Measurements from ENCODE around the gene PEX5L.
A peak's percentile ranks its signal among the peaks of the same experiment; 100 is the strongest.
"Not testable (repeated sequence)": the region's sequence is repeated elsewhere in the genome, so short reads cannot be mapped to it uniquely, and the experiment has no call there.

Gene PEX5L

DNA sequence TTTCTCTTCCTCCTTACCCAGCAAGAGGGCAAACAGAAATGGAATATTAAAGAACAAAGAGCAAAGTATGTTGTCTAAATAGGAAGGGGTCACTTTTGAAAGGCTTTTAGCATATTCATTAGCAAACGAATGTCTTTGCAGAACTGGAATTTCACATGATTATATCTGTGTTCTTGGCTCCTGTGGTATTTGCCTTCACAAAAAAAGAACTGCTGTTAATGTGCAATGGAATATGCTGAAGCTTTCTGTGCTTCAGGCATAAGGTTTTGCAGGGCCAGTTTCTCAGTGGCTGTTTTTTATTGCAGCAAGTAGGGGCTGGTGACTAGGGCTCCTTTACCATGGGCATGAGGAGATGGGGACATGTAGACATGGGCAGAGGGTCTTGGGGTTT lies 210.5 kb downstream of the PEX5L start:
- DNase-seq: no peak

DNA sequence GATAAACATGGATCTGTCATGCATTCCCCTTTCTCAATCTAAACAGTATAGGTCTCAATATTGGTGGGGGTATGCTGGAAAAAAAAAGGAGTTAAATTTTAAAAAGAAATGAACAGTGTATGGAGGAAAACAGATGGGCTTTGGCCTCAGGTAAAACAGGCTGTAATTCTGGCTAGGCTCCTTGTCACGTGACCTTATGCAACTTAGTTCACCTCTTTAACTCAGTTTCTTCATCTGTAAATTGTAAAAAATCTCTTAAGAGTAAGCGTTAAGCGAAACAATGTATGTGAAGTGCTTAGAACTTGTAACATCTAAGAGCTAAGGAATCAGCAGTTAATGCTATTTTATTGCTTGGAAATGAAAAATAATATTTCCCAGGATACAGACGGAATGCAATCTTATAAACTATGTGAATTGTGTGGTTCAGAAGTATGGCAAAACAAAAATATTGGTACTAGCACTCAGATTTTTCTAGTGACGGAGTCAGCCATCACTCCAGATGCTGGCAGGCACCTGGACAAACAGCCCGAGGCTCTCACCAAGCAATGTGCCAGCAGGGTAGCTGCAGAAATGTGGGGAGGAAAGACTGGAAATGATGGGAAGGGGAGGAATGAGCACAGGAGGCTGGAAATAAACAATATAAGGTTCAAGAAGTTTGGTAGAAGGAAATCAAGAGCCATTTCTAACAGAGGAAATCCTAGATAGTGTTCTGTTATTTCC lies 211.1 kb downstream of the PEX5L start:
- peak; percentile 23 to 58 for DNase-seq

DNA sequence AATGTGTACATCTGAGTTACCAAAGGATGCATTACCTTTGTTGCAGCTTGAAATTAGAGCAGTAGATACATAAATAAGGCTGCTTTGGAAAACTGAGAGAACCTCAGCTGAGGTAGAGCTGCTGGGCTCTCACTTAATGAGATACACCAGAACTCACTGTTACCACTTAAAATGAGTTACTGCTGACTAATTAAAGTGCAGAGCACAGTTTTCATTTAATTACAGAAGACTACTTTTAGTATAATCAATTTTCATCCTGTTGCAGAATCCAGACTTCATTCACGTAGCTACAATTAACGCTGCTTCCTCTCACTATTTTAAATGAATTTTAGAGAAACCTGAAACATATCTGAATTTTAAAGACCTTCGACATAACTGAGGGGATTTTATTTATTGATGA lies 214.4 kb downstream of the PEX5L start:
- no peak for DNase-seq

DNA sequence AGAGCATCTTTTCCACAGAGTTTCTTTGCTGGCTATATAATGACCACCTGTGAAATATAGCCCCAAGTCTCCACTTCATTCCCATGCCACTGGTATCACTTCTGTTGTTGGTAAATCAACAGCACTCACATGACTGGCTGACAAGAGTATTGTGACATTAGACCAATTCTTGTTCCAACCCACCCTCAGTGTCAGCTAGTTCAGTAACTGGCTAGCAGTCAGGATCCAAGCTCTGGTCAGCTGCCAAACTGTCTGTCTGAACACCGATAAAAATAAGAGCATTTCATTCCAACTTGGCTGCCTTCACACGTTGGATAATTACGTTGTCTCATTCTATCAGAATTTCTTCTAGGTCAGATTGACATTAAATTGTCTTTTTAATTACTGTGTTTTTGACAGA lies 217.4 kb downstream of the PEX5L start:
- no peak for DNase-seq

DNA sequence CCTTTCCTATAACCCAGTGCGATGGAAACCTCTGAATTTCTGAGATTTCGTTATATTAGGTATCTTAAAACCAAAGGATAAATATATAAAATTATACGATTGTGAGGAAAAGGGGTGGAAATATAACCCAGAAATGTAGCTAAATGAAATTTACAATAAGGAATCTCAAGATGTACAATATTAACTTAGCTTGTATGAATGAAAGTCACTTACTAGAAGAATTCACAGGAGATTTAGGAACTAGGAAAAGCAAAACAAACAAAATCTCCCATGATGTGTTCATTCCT lies 224.7 kb downstream of the PEX5L start:
- DNase-seq: no peak

DNA sequence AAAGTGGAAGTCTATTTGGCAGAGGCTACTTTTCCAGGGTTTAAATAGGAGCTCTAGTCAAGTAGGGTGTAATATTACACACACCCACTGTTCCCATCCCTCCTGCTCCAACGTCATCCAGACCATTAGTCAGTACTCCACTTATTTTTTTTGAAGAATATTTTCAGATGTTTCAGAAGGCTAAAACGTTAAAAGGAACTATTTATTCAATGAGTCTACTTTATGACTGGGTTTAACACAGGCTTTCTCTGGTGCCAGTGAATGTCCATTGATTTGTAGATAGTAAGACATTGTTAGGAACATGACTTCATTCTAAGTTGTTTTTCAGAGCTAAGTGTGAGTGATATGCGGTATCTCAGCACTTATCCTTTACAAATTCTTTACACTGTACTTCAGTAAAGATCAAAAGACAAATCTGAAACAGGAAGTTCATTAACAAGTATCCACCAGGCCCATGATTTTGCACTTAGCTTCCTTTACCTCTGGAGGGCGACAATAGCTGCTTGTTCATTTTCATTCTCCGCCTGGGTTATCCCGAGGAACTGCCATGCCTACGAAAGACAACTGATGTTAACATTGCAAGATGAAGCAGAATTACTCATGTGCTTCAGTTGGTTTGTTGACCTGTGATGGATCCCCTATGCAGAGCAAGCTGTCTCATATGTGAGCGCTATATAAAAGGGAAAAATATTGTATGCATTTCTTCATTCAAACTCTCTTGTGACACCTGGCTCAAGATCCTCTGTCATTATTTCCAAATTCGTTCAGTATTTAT lies 225.2 kb downstream of the PEX5L start:
- peak; percentile 90 for DNase-seq

DNA sequence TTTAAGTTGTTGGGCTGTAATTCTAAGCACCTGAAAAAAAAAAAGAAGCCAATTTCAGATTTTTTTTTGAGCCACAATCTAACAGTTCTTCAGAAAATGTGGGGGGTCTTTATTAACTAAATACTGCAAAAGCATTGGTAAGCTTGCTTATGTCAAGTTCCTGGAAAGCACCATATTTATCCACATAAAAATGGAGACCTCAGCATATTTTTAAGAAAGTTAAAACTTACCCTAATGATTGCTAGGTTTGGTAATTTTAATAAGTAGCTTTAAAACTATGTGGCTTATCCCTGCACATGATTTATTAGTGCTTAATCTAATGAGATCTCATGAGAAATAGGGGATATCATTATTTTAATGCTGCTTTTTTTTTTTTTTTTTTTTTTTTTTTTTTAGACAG lies 227.1 kb downstream of the PEX5L start:
- DNase-seq: no peak

DNA sequence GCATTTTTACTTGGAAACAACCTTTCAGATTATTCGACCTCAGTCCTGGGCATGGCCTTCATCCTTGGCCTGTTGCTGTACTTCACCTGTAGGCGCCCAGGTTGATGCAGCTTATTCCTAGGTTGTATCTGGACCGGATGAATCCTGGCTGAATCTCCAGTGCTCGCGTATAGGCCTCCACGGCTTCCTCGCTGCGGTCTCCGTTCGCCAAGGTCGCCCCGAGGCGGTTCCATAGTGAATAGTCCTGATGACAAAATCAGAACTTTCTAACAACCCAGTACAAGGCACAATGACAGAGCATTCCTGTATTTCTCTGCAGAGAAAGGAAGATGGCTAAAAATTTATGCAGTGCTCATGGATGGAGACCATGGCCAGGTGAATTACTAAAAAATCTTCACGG lies 229.1 kb downstream of the PEX5L start:
- DNase-seq: no peak

DNA sequence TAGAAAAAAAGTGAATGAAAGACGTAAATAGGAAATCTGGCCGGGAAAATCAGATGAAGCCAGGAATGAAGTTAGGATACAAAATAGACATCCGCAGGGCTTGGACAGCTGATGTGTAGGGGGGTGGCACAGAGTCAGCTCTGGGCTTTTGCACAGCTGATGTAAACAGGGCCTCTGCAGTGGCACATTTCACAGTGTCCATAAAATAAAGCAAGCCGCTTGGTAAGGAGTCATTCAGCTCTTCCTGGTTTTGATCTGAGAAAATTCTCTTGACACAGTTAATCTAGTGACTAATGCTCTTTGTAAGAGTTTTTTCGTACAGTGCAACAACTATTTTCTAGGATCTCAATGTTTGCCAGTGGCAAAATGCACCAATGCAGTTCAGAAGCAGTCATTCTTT lies 230.6 kb downstream of the PEX5L start:
- DNase-seq: no peak

DNA sequence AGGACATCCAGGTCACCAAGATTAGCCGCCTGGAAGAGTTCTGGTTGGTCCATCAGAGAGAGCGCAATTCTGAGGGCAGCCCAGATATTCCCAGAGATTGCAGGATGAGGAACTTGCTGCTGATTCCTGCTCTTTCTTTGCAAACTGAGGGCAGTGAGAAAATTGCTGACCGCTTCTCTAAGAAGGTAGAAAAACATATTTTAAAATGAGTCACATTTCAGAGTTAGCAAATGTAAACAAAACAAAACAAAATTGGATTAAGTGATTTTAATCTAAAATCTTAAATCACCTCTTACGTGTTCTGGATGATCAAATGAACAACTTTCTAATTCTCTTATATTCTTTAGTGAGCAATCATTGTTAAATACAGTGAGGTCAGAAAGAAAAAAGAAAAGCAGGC lies 234.9 kb downstream of the PEX5L start:
- no peak for DNase-seq

DNA sequence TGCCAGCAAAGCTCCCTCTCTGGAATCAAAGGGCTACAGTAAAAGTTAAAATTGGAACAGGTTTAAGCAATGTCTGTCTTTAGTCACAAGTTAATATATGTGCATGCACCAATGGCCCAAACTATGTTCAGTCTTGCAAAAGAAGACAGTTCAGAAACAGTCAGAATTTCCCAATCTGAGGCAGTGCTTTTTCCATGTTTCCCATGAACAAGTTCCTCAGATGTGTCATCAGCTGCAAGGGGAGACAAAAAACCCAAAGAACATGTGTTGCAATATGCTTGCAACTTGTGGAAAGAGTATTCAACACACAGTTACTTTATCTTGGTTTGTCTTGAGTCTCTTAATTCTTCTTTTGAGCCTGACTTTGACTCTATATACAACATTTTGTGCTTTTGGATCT lies 235.5 kb downstream of the PEX5L start:
- DNase-seq: no peak

DNA sequence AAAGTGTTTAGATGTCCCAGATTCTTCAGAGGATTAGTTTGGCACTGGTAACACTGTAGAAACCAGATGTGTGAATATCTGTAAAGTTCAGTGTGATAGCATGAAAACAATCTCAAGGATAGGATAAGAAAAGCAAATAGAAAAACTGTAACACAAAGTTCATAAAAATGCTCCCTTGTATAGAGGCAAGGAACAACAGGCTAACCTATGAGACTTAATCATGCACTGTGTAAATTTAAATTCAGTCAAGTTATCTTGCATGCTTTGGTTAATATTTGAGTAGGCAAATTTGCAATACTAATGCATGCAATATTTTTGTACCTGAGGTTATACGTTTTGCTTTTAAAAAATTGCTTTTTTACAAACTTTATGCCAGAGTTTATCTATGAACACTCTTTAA lies 239.5 kb downstream of the PEX5L start:
- DNase-seq: no peak

DNA sequence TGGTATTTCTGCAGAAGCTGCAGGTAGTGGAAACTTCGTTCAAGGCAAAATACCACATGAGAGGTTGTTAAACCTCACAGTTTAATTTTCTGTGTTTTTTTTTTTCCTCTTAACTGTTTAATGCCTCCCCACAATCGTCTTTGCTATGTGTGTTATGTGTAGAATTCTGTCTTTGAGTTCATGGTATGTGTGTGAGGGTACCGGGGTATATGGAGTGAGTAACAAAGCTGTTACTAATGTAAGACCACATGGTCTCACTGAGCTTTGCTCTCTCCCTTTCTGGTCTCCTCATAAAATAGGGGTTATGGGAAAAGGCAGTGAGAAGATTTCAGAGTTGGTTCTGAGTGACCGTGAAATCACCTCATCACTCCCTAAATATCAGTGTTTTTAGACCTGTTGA lies 240.3 kb downstream of the PEX5L start:
- DNase-seq: no peak

DNA sequence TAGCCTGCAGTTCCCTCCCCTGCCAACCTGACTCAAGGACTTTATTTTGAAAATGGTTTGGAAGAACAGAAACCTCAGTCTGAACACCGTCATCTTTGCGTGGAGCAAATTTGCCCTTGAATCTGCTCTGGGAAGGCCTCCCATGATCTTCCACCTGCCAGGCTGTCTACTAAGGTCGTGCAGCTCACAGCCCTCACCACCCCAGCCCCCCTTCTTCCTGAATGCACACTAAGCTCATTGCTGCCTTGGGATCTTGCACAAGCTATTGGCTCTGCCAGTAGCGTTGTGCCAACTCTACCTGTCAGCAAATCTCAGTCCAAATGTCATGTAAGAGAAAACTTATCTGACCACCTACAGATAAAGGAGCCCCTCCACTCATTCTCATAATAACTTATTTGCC lies 242.4 kb downstream of the PEX5L start:
- no peak for DNase-seq

DNA sequence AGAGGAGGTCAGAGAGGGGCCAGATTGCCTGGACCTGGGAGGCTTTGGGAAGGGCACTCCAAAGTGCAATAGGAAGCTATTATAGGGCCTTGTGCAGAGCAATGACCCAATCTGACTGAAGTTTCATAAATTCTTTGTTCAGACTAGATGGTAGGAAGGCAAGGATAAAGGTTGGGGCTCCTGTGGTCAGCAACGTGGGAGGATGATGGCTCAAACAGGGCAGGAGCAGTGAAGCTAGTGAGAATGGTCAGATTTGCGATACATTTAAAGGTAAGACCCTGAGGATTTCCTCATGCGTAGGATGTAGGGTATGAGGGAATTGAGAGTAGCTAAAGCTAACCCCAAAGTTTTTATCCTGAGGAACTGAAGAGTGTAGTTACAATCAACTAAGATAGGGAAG lies 244.9 kb downstream of the PEX5L start:
- DNase-seq: no peak

DNA sequence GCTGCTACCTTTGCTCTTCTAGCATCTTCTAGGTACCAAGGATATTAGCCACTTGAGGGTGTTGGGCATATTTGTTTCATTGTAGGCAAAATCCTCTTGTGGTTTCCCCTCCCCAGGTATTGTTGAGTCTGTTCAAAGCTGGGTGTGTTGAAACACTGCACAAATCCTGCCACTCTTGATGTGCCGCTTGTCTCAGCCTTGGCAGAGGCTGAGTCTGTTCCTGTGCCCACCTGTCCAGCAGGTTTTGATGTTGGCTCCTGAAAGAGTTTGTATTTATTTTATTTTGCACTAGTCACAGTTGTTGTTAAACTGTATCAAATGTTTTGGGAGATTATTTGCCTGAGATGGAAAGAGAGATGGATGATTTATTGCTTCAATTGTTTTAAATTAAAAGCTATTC lies 247.7 kb downstream of the PEX5L start:
- DNase-seq: no peak

DNA sequence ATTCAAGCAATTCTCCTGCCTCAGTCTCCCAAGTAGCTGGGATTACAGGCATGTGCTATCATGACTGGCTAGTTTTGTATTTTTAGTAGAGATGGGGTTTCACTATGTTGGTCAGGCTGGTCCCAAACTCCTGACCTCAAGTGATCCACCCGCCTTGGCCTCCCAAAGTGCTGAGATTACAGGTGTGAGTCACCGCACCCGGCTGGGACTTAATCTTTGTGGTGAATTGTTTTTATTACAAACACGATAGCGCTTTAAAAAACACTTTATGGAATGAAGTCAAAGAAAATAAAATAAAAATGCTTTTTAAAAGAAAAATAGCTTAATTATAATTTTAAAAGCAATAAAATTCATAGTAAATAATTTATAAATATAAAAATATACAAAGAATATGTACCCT lies 253.9 kb downstream of the PEX5L start:
- DNase-seq: not testable (repeated sequence)

DNA sequence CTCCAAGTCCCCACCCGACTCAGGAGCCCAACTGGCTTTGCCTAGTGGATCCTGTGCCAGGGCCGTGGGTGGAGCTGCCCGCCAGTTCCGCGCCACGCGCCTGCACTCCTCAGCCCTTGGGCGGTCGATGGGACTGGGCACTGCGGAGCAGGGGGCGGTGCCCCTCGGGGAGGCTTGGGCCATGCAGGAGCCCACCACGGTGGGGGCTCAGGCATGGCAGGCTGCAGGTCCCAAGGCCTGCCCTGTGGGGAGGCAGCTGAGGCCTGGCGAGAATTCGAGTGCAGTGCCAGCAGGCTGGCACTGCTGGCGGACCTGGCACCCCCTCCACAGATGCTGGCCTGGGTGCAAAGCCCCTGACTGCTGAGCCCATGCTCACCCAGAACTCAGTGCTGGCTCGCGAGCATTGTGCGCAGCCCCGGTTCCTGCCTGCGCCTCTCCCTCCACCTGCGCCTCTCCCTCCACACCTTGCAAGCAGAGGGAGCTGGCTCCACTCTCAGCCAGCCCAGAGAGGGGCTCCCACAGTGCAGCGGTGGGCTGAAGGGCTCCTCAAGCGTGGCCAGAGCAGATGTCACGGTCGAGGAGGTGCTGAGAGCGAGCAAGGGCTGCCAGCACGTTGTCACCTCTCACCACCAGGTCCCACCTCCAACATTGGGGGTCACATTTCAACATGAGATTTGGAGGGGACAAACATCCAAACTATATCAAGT lies 261.2 kb downstream of the PEX5L start:
- DNase-seq: no peak

DNA sequence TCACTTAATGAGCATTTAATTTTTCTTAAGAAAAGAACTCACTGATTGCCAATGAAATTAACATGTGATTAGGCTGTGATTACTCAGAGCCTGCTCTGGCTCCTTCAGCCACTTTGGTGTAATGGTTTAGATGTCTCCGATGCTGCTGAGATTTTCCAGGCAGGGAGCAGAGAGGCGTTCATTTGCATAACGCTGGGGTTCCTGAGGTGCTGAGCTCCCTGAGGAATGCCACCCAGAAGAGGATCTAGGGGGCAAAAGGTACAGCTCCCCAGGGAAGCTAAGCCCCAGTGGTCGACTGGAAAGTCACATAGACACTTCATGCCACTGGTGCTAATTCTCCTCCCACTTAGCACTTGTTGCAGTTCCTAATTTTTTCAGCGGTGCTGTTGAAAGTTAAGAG lies 264.4 kb downstream of the PEX5L start:
- DNase-seq: no peak

DNA sequence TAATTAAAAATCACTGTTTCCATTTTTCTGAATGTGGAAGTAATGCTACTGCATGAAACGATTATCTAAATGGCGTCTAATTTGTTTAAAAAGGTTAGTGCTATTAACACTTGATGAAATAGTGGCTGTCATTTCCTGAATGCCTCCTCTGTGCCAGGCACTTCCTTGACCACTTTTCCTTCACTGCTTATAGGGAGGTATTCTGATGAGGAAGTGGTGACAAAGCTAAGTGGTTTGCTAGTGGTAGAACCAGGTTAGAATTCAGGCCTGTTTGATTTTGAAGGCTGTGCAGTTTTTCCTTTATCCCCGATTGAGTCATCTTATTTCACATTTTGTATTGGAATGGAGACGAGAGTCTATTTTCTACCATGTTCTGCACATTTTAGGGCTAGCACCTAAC lies 264.9 kb downstream of the PEX5L start:
- no peak for DNase-seq

DNA sequence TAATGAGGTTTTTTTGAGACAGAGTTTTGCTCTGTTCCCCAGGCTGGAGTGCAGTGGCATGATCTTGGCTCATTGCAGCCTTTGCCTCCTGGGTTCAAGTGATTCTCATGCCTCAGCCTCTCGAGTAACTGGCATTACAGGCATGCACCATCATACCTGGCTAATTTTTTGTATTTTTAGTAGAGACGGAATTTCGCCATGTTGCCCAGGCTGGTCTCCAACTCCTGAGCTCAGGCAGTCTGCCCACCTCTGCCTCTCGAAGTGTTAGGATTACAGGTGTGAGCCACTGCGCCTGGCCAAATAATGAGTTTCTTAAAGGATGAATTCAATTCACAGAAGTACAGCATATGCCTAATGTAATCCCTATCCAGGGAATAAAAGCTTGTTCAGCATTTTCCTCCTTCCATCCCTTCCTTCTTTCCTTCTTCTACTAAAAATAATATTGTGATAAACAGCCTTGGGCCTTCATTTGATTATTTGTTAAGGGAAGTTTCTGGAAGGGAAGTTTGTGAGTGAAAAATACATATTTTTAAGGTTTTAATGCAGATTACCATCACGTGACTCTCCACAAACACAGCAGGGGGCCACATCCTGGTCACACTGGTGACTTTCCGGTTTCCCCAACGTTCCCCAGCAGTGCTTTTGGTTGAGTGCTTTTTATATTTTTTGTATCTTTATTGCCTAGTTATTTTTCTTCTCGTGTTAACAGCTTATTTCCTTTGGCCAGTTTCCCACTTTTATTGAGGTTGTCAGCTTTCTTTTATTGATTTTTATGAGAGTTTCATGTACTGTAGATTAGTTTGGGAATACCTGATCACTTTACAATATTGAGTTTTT lies 267.1 kb downstream of the PEX5L start:
- DNase-seq: peak in 1 of 2 experiments; percentile 21

DNA sequence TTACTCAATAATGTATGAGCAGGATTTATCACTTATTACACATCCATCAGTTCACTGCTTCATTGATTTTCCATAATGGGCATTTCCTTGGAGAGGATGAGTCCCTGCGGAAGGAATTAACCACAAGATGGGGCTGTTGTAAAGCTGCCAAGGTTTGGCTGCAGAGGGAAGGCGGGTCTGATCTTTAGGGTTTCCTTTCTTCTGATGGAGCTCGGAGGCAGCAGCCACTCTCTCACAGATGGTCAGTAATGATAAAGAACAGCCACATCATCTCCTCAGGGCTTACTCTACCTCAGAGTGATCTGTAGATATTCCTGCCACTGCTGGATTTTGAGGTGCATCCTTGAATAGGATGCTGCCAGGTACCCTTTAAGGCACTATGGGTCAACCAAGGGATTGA lies 268.7 kb downstream of the PEX5L start:
- peak; percentile 65 to 76 for DNase-seq

DNA sequence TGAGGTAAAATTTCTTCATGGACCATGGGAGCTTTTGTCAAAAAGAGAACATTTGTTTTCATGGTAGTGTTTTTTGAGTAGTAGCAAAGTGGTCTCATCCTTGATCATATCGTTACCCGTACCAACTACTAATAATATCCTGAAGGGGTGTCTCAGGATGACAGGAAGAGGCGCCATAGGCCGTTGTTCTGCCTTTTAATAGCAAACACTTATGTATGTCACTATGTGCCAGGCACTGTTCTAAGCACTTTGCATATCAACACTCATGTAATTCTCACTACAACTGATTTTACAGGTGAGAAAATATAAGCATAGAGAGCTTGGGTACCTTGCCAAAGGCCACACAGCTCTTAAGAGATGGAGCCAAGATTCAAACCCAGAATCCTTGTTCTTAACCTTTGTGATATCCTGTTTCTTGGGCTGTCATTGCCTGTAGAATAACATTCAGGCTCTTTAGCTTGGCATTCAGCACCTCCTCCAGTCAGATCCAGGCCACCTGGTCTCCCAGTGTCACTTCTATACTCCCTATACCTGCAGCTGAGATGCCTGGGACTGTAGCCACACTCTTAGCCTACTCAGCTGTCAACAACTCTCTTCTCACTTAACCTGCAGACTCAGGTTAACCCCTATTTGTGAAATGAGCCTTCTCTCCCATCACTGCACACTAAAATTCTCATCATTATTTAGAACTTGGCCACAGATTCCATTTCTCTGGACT lies 270.2 kb downstream of the PEX5L start:
- DNase-seq: no peak

Data from NCI-H2081 (cell line).